DOHH2 (cell line): Measurements from ENCODE around the gene SIPA1.

Experiments used
- CTCF ChIP-seq: fragments of 200-600 bp; sonication (generic); IDR thresholded peaks from one replicate; pipeline ENCODE4 v1.5.1; 2014; ENCODE audit warnings: antibody characterized with exemption, mild to moderate bottlenecking, low read depth, low read length; ENCODE audit not compliant: poor library complexity, severe bottlenecking
- EZH2phosphoT487 ChIP-seq: fragments of 200-600 bp; sonication (generic); IDR thresholded peaks from 2 replicates; pipeline ENCODE4 v1.6.1; 2017; ENCODE audit warnings: borderline replicate concordance, mild to moderate bottlenecking, antibody characterized with exemption, low read length, moderate library complexity, mixed read lengths

- TF ChIP-seq CTCF (no peak), EZH2phosphoT487 (no peak)
Measured at GRCh38 chr11:65637794-65638419, at the start of gene SIPA1.
